Measurements from ENCODE around the gene AUTS2.

Gene AUTS2

DNA sequence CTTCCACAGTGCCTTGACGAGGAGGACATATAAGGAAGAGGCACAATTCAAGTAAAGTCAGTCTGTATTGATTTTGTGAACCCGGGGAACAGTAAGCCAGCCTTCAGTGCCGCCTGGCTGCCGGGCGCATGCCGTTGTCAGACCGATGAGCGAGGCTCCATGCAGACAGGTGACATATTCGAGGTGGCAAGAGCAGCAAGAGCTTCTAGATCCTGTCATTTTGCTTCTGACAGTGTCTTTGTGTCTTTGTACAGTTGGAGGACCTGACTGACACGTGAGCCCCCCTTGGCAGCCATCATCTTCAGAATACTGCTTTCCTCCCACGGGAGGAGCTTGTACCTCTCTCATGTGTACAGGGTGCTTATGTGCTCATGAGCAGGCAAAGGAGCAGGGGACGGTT, 1146.2 kb downstream of the AUTS2 start:
- DNase-seq = no peak

DNA sequence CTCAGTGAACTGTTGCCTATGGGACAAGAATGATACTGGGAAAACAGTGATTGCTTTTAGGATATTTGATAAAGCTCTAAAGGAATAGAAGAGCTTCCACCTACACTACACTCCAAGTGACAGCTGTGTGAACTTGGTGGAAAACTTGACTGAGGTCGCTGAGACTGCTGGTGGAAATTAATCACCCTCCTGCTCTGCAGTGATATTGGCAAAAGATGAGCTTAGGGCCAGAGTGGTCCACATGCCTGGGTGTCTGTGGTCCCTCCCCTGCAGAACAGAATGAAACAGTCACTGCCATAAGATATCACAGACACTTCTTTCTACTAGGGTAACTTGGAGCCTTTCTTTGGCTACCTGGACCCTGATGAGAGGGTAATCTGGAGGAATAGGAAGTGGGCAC, 1151.6 kb downstream of the AUTS2 start:
- DNase-seq = no peak

GRCh38 chr7:70751895-70752294, 1153.6 kb downstream of the AUTS2 start:
- no peak for DNase-seq

DNA sequence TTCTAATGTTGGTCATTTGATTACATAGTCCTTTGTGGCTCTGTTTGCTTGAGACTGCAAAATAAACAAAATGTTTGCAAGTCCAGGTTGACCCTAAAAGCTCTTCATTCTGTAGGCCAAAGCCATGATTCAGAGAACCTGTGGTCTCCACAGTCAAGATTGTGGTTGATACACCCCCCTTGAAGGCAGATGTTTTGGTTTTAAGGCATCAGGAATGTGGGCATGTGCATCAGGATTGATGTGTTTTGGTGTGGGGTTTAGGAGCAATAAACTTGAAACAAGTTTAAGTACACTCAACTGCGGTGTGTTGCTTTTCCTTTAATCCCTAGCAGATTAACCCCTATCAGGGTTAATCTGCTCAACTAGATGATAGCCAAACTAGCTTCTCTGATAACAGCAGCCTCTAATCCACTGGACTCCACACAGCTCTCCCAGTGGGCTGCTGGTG, 1154.5 kb downstream of the AUTS2 start:
- DNase-seq = no peak

DNA sequence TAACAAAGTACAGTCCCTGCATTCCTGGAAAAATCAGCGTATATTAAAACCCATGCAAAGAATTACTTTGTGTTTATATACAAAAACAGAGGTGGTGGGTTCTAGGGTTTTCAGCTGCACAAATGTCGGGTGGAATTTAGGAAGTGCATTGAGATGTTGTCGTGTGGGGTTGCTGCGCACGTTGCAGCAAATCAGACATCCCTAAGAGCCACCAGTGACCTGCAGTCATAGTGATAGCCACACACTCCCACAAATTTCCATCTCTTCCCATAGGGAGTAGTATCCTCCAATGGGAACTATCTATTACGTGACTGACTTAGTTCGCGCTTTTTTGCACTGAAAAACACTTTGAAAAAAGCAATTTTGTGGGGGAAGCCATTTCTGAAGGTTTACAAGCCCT, 1158.5 kb downstream of the AUTS2 start:
- DNase-seq = no peak

- no peak for DNase-seq
Measured at GRCh38 chr7:70758646-70759045, 1160.4 kb downstream of the AUTS2 start.

GRCh38 chr7:70759674-70760073, 1161.4 kb downstream of the AUTS2 start:
- DNase-seq = no peak

- no peak for DNase-seq
Measured at GRCh38 chr7:70761711-70762328, 1163.5 kb downstream of the AUTS2 start.

GRCh38 chr7:70762696-70763095, 1164.4 kb downstream of the AUTS2 start:
- DNase-seq = no peak

DNA sequence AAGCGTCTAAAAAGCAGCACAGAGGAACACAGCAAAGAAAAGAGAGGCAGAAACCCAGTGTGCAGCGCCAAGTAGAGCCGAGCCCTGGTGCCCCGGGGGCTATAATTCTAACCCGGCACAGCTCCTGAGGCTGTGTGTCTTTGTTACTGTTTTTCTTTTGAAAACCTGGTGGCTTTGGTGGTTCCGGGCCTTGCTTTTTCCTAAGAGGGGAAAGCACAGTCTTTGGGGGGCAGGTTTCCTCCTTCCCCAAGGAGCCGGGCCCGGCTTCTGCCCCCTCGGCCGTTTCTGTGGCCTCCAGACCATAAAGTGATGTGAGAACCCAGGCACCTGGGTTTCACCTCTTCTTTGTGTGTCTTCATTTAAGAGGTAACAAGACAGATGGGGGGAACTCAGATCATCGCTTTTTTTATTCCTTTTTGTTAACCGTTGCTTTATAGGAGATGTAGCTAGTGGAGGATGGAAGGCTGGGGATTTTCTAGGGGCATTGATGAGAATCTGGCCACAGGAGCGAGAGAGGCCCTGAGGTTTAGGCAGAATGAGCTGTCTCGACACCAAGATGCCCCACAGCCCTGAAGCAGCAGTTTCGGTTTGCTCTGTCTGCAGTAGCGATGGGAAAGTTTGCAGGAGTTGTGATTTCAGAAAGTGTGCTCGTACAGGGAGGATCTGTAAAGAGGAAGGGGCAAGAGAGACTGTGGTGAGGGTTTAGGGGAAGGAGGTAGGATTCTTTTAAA, 1165.9 kb downstream of the AUTS2 start:
- no peak for DNase-seq

GRCh38 chr7:70764701-70765208, 1166.5 kb downstream of the AUTS2 start:
- DNase-seq = no peak

- no peak for DNase-seq
Measured at GRCh38 chr7:70765651-70766050, 1167.4 kb downstream of the AUTS2 start.

DNA sequence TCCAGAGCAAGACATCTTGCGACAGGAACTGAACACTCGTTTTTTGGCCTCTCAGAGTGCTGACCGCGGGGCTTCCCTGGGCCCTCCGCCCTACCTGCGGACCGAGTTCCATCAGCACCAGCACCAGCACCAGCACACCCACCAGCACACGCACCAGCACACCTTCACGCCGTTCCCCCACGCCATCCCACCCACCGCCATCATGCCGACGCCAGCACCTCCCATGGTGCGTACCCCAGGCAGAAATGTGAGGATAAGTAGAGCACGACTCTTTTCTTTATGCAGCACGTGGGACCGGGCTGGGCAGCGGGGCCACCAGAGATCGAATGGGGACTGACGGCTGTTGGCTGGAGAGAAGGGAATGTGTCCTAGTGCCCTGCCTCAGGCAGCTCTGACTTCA, 1167.8 kb downstream of the AUTS2 start:
- no peak for DNase-seq

DNA sequence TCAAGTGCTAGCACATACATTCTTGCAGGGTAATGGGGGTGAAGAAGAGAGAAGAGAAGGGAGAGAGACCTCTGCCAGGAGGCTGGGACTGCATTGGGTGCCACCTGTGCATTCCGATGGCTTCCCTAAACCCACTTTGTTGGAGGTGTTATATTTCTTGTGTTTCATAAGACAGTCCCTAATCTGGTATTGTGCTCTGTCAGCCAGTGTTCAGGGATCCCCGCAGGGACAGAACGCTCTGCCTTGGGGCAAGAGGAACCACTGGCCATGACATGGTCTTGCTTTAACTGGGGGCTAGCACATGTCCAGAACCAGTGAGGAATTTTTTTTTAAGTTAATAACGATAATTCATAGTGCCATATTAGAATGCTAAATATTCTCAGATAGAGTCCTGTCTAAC, 1168.4 kb downstream of the AUTS2 start:
- no peak for DNase-seq

DNA sequence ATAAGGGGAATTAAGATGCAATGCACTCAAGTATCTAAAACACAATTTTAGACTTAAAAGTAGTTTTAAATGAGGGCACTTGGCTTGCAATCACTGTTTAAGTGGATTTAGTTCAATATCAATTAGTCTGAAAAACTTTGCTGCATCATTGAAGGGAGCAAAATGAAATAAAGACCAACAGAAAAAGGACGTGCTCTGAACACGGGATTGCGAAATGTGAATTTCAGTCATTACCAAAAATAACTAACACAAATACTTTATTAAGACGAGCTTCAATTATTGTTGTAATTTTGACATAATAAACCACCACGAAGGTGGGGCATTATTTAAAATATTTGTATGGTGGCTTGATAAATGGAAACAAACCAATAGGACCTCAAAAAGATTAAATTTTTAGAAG, 1171.9 kb downstream of the AUTS2 start:
- no peak for DNase-seq

- DNase-seq = no peak
Measured at GRCh38 chr7:70771451-70771850, 1173.2 kb downstream of the AUTS2 start.

- DNase-seq = no peak
Measured at GRCh38 chr7:70772891-70773290, 1174.6 kb downstream of the AUTS2 start.

DNA sequence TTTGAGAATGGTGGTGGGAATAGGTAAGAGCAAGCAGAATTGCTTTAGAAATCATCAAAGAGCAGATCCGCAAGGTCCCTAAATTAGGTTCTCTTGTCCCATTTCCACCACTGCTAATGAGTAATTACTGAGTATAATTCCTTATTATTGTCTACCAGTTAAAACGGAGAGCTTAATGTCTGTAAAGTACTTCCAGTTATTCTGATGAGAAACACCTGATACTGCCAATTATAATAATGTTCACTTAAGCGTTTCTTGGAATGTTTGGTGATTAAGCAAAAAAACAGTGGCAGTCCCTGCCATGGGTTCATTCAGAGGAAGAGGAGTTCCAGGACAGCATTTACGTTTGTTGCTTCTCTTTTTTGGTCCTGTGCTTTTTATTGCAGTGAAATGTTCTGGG, 1175.1 kb downstream of the AUTS2 start:
- DNase-seq = no peak

GRCh38 chr7:70774950-70775527, 1176.8 kb downstream of the AUTS2 start:
- DNase-seq = no peak

- no peak for DNase-seq
Measured at GRCh38 chr7:70775570-70776156, 1177.4 kb downstream of the AUTS2 start.

DNA sequence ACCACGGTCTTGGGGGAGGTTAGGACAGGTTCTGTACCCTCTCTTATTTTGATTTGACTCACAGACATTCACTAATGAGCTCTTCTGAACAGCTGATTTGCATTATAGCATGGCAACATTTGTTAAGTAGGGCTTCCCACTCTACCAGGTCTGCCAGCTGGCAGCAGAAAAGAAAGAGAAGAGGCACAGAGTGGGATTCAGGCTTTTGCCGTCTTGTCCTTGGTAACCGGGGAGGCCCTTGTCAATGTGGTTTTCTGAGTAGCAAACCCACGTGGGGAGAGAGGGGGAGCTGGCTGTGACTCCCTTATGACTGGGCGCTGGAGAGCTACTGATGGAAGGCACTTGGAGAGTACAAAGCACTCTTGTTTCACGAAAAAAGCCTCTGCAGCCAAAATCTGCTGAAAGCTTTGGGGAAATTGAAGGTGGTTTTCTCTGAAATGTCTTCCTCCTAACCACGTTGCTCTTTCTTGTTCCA, 1178.4 kb downstream of the AUTS2 start:
- DNase-seq = no peak

GRCh38 chr7:70777251-70777650, 1179.0 kb downstream of the AUTS2 start:
- DNase-seq = no peak

- DNase-seq = no peak
Measured at GRCh38 chr7:70778585-70778984, 1180.3 kb downstream of the AUTS2 start.

GRCh38 chr7:70779321-70779720, 1181.0 kb downstream of the AUTS2 start:
- no peak for DNase-seq

Data from effector CD8-positive, alpha-beta T cell (primary cell).